ENCODE data around the gene TACO1. TPM values are rescaled to one million over a fixed set of nuclear protein-coding genes. Genes with fewer than 3 reads are reported as not detected.

Gene TACO1
- total and polyA plus RNA-seq, 9 of the 15 experiments (the other 6 are each of a cell fraction or from before 2014, with no cell fraction given): 10.3 to 41.6 (median 30.9) TPM

- ChIA-PET POLR2A (interaction anchor here (3.4 kb wide), 1 partner anchor 11 kb away, joined by 14 read pairs; the partner anchor contains the start of gene MAP3K3), CTCF (ENCODE audit: low intra/inter-chr PET ratio) (interaction anchor here (0.5 to 2.5 kb wide), 2 partner anchors 125 to 186 kb away, joined by 3 to 36 read pairs; no protein-coding TSS in a partner anchor)
- TF ChIP-seq ZBTB11 (CRISPR knock-in tag; IDR thresholded peaks at IDR 0.05): peak in 1 of 3 experiments; percentile 22; a peak in 1 of 6 replicates
- no peak for TF ChIP-seq HNRNPK (IDR thresholded peaks at IDR 0.05; ENCODE audit: low read depth, low read length, poor library complexity, severe bottlenecking)
- Histone ChIP-seq H3K79me2 (ENCODE audit: control insufficient read depth, insufficient read depth, low read length) (no peaks in the 10 kb centered on the region), H3K9me3 (replicated peaks; ENCODE audit: control insufficient read depth, insufficient read depth, low read depth, low read length) (no peaks in the 10 kb centered on the region), H3K4me3 (no peak overlapping the region), H3K27ac (ENCODE audit: extremely low read depth, low read depth, low read length) (no peak overlapping the region), H4K20me1 (replicated peaks; ENCODE audit: control insufficient read depth, insufficient read depth, low read length) (no peaks in the 10 kb centered on the region), H3K9ac (ENCODE audit: insufficient read depth in 1 of 2, low read depth in 2 of 2, low read length in 2 of 2) (no peak overlapping the region), H3K36me3 (ENCODE audit: control insufficient read depth, insufficient read depth, low read length) (peaks cover 35% of the 10 kb centered on the region), H2AFZ (ENCODE audit: low read depth, low read length) (no peak overlapping the region), H3K27me3 (ENCODE audit: control insufficient read depth in 2 of 2, insufficient read depth in 2 of 2, low read length in 2 of 2) (no peaks in the 10 kb centered on the region), H3K4me2 (ENCODE audit: insufficient read depth, low read length) (no peak overlapping the region), H3K4me1 (replicated peaks in 1 of 2; ENCODE audit: control insufficient read depth in 2 of 2, insufficient read depth in 2 of 2, low read length in 2 of 2) (no peaks in the 10 kb centered on the region), H3K9me1 (ENCODE audit: control insufficient read depth, insufficient read depth, low read length) (no peaks in the 10 kb centered on the region)
- BruUV-seq (replicated peaks): no TSS peak
- DNase-seq (ENCODE audit: extremely low read depth in 1 of 4, low spot score in 3 of 4) (no peak), FAIRE-seq (no peak), ATAC-seq (no peak)
- 93% methylated on average over 10 of the region's 10 CpGs for WGBS (ENCODE audit: insufficient coverage, low coverage, missing lambda C conversion rate)
- intact Hi-C loops (cut with micrococcal nuclease) (loop anchor here (5.0 kb wide), 2 partner anchors 129 to 529 kb away; no protein-coding TSS in a partner anchor), in situ Hi-C loops (cut with MboI) (no loop called here)
Observed at GRCh38 chr17:63610854-63611253, 10.2 kb downstream of the TACO1 start.

Measured in K562 (cell line).